ENCODE results near the gene MCCD1.
A peak's percentile ranks its signal among the peaks of the same experiment; 100 is the strongest.

The MCCD1 gene

DNA sequence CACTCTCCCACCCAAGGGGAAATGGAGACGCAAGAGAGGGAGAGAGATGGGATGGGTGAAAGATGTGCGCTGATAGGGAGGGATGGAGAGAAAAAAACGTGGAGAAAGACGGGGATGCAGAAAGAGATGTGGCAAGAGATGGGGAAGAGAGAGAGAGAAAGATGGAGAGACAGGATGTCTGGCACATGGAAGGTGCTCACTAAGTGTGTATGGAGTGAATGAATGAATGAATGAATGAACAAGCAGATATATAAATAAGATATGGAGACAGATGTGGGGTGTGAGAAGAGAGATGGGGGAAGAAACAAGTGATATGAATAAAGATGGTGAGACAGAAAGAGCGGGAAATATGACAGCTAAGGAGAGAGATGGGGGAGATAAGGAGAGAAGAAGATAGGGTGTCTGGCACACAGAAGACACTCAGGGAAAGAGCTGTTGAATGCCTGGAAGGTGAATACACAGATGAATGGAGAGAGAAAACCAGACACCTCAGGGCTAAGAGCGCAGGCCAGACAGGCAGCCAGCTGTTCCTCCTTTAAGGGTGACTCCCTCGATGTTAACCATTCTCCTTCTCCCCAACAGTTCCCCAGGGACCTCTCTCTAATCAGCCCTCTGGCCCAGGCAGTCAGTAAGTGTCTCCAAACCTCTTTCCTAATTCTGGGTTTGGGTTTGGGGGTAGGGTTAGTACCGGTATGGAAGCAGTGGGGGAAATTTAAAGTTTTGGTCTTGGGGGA, 47.4 kb downstream of the MCCD1 start:
- Histone ChIP-seq H3K4me3 (ENCODE audit: low read length, poor library complexity, severe bottlenecking) (peak overlapping the region; percentile 49), H2AFZ (ENCODE audit: low read length) (no peak overlapping the region), H3K9me3 (ENCODE audit: insufficient read depth, low read depth, low read length) (no peaks in the 10 kb centered on the region), H3K4me2 (ENCODE audit: low read depth, low read length, poor library complexity, severe bottlenecking) (peak overlapping the region; percentile 52), H3K9me2 (replicated peaks; ENCODE audit: low read depth, low read length) (no peaks in the 10 kb centered on the region), H4K20me1 (ENCODE audit: insufficient read depth, low read length, poor library complexity, severe bottlenecking) (no peaks in the 10 kb centered on the region), H3K9ac (ENCODE audit: low read depth, low read length, poor library complexity, severe bottlenecking) (peak overlapping the region; percentile 54), H3K27me3 (ENCODE audit: insufficient read depth, low read length, poor library complexity, severe bottlenecking) (no peaks in the 10 kb centered on the region), H3F3A (ENCODE audit: low read depth) (no peaks in the 10 kb centered on the region), H3K79me2 (ENCODE audit: insufficient read depth, low read length) (peaks cover 2% of the 10 kb centered on the region), H3K36me3 (ENCODE audit: insufficient read depth, low read length) (no peaks in the 10 kb centered on the region), H3K4me1 (ENCODE audit: insufficient read depth, low read length, poor library complexity, severe bottlenecking) (peaks cover 67% of the 10 kb centered on the region)
- TF ChIP-seq, protein P1, sequence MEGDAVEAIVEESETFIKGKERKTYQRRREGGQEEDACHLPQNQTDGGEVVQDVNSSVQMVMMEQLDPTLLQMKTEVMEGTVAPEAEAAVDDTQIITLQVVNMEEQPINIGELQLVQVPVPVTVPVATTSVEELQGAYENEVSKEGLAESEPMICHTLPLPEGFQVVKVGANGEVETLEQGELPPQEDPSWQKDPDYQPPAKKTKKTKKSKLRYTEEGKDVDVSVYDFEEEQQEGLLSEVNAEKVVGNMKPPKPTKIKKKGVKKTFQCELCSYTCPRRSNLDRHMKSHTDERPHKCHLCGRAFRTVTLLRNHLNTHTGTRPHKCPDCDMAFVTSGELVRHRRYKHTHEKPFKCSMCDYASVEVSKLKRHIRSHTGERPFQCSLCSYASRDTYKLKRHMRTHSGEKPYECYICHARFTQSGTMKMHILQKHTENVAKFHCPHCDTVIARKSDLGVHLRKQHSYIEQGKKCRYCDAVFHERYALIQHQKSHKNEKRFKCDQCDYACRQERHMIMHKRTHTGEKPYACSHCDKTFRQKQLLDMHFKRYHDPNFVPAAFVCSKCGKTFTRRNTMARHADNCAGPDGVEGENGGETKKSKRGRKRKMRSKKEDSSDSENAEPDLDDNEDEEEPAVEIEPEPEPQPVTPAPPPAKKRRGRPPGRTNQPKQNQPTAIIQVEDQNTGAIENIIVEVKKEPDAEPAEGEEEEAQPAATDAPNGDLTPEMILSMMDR (conservative IDR thresholded peaks at IDR 0.05; ENCODE audit: low read length), result no peak
- no peak for TF ChIP-seq EZH2phosphoT487 (IDR thresholded peaks at IDR 0.05; ENCODE audit: borderline replicate concordance)

DNA sequence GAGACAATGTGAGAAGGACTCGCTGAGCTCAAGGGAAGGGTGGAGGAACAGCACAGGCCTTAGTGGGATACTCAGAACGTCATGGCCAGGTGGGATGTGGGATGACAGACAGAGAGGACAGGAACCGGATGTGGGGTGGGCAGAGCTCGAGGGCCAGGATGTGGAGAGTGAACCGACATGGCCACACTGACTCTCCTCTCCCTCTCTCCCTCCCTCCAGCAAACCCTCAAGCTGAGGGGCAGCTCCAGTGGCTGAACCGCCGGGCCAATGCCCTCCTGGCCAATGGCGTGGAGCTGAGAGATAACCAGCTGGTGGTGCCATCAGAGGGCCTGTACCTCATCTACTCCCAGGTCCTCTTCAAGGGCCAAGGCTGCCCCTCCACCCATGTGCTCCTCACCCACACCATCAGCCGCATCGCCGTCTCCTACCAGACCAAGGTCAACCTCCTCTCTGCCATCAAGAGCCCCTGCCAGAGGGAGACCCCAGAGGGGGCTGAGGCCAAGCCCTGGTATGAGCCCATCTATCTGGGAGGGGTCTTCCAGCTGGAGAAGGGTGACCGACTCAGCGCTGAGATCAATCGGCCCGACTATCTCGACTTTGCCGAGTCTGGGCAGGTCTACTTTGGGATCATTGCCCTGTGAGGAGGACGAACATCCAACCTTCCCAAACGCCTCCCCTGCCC, 48.3 kb downstream of the MCCD1 start:
- no peaks in the 10 kb centered on the region for H3K36me3 ChIP-seq (ENCODE audit: insufficient read depth, low read length)
- no peaks in the 10 kb centered on the region for H3K9me3 ChIP-seq (ENCODE audit: insufficient read depth, low read depth, low read length)
- no peaks in the 10 kb centered on the region for H3K9me2 ChIP-seq (replicated peaks; ENCODE audit: low read depth, low read length)
- H4K20me1 ChIP-seq (ENCODE audit: insufficient read depth, low read length, poor library complexity, severe bottlenecking), result no peaks in the 10 kb centered on the region
- peaks cover 12% of the 10 kb centered on the region for H3K79me2 ChIP-seq (ENCODE audit: insufficient read depth, low read length)
- TF ChIP-seq EZH2phosphoT487 (IDR thresholded peaks at IDR 0.05; ENCODE audit: borderline replicate concordance), result no peak
- TF ChIP-seq, protein P1 (conservative IDR thresholded peaks at IDR 0.05; ENCODE audit: low read length), result no peak
- H3F3A ChIP-seq (ENCODE audit: low read depth), result no peaks in the 10 kb centered on the region
- H3K9ac ChIP-seq (ENCODE audit: low read depth, low read length, poor library complexity, severe bottlenecking), result peak overlapping the region; percentile 54
- H3K4me1 ChIP-seq (ENCODE audit: insufficient read depth, low read length, poor library complexity, severe bottlenecking), result peaks cover 65% of the 10 kb centered on the region
- H3K4me2 ChIP-seq (ENCODE audit: low read depth, low read length, poor library complexity, severe bottlenecking), result peak overlapping the region; percentile 52
- H3K4me3 ChIP-seq (ENCODE audit: low read length, poor library complexity, severe bottlenecking), result peak overlapping the region; percentile 49
- no peaks in the 10 kb centered on the region for H3K27me3 ChIP-seq (ENCODE audit: insufficient read depth, low read length, poor library complexity, severe bottlenecking)
- no peak overlapping the region for H2AFZ ChIP-seq (ENCODE audit: low read length)

DNA sequence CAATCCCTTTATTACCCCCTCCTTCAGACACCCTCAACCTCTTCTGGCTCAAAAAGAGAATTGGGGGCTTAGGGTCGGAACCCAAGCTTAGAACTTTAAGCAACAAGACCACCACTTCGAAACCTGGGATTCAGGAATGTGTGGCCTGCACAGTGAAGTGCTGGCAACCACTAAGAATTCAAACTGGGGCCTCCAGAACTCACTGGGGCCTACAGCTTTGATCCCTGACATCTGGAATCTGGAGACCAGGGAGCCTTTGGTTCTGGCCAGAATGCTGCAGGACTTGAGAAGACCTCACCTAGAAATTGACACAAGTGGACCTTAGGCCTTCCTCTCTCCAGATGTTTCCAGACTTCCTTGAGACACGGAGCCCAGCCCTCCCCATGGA, 48.8 kb downstream of the MCCD1 start:
- H3K4me1 ChIP-seq (ENCODE audit: insufficient read depth, low read length, poor library complexity, severe bottlenecking), result peaks cover 65% of the 10 kb centered on the region

More for the DNA sequence above, 48.8 kb downstream of the MCCD1 start:
- Histone ChIP-seq H3K36me3 (ENCODE audit: insufficient read depth, low read length) (no peaks in the 10 kb centered on the region), H3F3A (ENCODE audit: low read depth) (no peaks in the 10 kb centered on the region), H3K9ac (ENCODE audit: low read depth, low read length, poor library complexity, severe bottlenecking) (peak overlapping the region; percentile 54), H3K9me2 (replicated peaks; ENCODE audit: low read depth, low read length) (no peaks in the 10 kb centered on the region), H3K4me2 (ENCODE audit: low read depth, low read length, poor library complexity, severe bottlenecking) (peak overlapping the region; percentile 52), H3K9me3 (ENCODE audit: insufficient read depth, low read depth, low read length) (no peaks in the 10 kb centered on the region), H4K20me1 (ENCODE audit: insufficient read depth, low read length, poor library complexity, severe bottlenecking) (no peaks in the 10 kb centered on the region), H3K79me2 (ENCODE audit: insufficient read depth, low read length) (peaks cover 17% of the 10 kb centered on the region), H2AFZ (ENCODE audit: low read length) (no peak overlapping the region), H3K27me3 (ENCODE audit: insufficient read depth, low read length, poor library complexity, severe bottlenecking) (no peaks in the 10 kb centered on the region), H3K4me3 (ENCODE audit: low read length, poor library complexity, severe bottlenecking) (no peak overlapping the region)
- TF ChIP-seq, protein P1 (conservative IDR thresholded peaks at IDR 0.05; ENCODE audit: low read length), result no peak
- TF ChIP-seq EZH2phosphoT487 (IDR thresholded peaks at IDR 0.05; ENCODE audit: borderline replicate concordance), result no peak

Data from Loucy (cell line).